ENCODE results near the gene HUWE1. TPM values are rescaled to one million over a fixed set of nuclear protein-coding genes. Genes with fewer than 3 reads are reported as not detected.

Gene HUWE1
- total RNA-seq, 1 experiment from 2014 or later = 99.5 TPM

GRCh38 chrX:53688300-53688699 is 1.8 kb upstream of the HUWE1 start:
- DNase-seq (ENCODE audit: low read depth) = no peak

DNA sequence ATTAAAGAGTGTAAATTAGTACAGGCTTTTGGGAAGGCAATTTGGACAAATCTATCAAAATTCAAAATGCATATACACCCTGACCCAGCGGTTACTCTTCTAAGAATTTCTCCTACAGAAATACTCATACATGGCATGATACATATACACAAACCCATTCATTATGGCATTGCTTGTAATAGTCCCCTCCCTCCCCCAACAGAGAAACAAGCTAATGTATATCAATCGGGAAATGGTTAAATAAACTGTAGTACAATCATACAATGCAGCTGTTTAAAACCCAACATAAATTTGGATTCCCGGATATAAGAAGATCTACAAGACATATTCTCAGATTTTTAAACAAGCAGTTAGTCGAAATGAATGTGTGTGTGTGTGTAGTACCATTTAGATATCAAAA is 808 bp downstream of the HUWE1 start:
- DNase-seq (ENCODE audit: low read depth) = peak; percentile 5

GRCh38 chrX:53684415-53685192 is 1.9 kb downstream of the HUWE1 start:
- DNase-seq (ENCODE audit: low read depth) = peak; percentile 4

DNA sequence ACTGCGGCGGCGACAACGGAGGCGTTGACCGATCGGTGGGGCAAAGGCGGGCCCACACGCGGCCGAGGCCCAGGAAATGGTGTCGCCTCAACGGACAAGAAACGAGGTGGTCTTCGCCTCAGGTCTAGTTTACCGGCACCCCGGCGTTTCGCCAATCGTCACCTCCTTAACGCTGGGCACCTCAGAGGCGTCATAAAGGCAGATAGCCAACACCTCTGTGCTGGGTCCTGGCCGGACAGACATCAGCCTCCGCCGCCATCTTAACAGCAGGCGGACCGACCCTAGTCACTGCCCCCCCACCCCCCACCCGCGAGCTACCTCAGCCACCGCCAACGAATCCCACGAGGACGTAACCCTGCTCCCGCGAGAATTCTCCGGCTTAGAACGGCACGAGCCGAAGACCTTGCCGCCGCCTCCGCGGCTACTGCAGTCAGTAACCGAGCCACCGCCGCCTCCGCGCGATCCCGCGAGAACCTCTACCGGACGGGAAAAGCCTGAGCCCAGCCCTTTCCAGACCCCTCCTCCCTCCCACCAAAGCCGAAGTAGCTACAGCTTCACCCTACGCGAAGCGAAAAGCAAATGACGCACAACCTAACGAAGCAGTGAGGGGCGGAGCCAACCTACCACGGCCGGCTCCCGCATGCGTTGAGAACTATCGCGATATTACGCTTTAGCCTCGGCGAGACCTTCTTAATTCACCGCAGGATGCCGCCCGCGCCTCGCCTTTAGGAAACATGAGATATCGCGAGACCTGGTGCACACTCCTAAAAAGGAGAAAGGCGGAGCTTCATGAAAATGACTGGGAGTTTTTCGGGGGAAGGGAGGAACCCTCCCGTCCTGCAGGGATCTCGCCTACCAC is 2.7 kb downstream of the HUWE1 start:
- DNase-seq (ENCODE audit: low read depth) = peak; percentile 99

DNA sequence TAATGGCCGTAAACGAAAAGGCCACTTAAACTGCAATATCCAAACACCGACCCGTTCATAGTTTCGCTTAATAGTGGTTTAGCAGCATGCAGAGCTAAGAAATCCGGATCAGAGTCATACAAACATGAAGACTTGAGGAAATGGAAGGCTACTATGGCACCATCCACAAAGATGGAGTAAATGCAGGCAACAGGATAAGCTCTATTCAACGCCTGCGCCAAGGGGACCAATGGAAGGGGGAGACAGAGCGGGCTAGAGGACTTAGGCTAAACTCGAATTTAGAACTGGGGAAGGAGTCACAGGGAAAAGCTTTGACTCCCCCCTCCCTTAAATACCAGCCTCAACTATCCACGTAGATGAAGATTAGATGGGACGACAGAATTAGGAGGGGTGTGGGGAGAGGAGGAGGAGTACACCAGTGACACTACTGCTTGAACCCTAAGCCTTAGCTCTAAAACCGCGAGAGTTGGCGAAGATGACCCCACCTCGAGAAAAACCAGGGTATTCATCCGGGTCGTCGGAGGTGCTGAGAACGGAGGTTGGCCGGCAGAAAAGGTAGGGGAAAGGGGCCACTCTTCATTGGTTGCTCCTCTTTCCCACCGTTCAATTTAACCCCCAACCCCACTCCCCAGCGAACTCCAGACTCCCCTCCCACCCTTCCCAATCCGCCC is 3.5 kb downstream of the HUWE1 start:
- peak; percentile 55 for DNase-seq (ENCODE audit: low read depth)

GRCh38 chrX:53681661-53682060 is 4.9 kb downstream of the HUWE1 start:
- no peak for DNase-seq (ENCODE audit: low read depth)

- peak; percentile 35 for DNase-seq (ENCODE audit: low read depth)
Observed at GRCh38 chrX:53678667-53679066, 7.9 kb downstream of the HUWE1 start.

GRCh38 chrX:53677286-53677685 is 9.2 kb downstream of the HUWE1 start:
- DNase-seq (ENCODE audit: low read depth) = no peak

DNA sequence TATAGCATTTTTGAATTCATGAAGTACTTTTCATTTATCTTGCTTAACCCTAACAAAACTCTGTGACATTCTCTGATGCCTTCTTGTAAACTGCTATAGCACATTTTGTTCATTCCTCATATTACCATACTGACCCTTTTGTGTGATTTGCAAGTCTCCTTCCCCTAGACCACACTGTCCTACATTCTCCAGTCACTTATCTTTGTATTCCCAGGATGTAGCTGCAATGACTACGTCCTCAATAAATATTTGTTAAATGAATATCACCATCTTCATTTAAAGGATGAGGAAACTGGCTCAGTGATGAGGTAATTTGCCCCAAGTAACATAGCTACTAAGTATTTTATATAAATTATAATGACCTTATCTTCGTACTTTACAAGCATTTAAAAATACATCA is 11.9 kb downstream of the HUWE1 start:
- DNase-seq (ENCODE audit: low read depth) = no peak

DNA sequence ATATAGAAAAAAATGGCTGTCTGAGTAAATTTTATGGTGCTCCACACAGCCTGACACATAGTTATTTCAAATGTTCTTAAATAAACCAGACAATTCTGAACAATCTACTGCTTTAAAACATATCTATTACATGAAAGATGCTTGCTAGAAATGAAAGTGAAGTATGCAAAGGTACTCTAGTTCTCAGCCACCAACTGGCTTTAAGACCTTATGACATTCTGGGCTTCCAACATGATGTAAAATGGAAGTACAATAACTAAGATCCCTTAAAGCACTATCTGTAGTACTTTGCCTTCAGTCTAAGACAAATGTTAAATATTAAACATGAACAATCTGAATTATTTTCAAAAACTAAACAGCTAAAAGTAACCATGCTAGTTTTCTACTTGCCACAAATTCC is 17.3 kb downstream of the HUWE1 start:
- DNase-seq (ENCODE audit: low read depth) = no peak

DNA sequence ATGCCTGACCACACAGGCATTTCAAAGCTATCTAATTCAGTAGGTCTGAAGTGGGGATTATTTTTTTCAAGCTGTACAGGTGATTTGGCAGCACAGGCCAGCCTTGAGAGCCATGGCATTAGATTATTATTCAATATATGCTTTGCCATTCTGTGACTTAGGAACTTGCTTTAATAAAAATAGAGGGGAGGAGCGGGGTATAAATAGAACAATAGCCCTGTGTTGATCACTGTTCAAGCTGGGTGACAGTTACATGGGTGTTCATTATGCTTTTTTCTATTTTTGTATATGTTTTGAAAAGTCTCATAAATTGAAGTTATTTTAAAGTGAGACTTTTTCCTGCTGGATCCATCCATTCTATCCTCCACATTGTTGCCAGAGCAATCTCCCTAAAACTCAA is 20.3 kb downstream of the HUWE1 start:
- no peak for DNase-seq (ENCODE audit: low read depth)

- no peak for DNase-seq (ENCODE audit: low read depth)
Observed at GRCh38 chrX:53660004-53660403, 26.5 kb downstream of the HUWE1 start.

DNA sequence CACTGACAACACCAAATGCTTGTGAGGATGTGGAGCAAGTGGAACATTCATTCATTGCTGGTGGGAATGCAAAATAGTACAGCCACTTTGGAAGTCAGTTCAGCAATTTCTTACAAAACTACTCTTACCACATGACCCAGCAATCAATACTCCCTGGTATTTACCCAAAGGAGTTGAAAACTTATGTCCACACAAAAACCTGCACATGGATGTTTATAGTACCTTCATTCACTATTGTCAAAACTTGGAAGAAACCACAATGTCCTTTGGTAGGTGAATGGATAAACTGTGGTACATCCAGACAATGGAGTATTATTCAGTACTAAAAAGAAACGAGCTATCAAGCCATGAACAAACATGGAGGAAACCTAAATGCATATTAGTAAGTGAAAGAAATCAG is 27.5 kb downstream of the HUWE1 start:
- DNase-seq (ENCODE audit: low read depth) = no peak

GRCh38 chrX:53656845-53657244 is 29.7 kb downstream of the HUWE1 start:
- DNase-seq (ENCODE audit: low read depth) = no peak

GRCh38 chrX:53654376-53654775 is 32.1 kb downstream of the HUWE1 start:
- no peak for DNase-seq (ENCODE audit: low read depth)

GRCh38 chrX:53644751-53645150 is 41.8 kb downstream of the HUWE1 start:
- DNase-seq (ENCODE audit: low read depth) = no peak

GRCh38 chrX:53642337-53642736 is 44.2 kb downstream of the HUWE1 start:
- no peak for DNase-seq (ENCODE audit: low read depth)

DNA sequence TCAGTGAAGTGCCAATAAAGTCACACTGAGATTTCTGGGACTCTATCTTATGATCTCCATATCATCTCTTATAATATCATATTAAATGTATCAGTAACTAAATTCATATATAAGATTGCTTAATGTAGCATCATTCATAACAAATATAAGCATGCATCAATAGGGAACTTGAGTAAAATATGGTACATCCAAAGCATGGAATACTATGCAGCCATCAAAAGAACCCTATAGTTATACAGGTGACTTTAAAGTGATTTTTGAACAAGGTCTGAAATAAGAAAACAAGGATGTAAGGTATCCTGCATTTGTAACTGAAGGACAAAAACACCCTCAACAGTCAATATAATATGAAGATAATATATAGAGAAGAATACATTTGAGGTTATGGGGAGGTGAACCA is 47.3 kb downstream of the HUWE1 start:
- no peak for DNase-seq (ENCODE audit: low read depth)

- no peak for DNase-seq (ENCODE audit: low read depth)
Observed at GRCh38 chrX:53637479-53637878, 49.0 kb downstream of the HUWE1 start.

GRCh38 chrX:53631156-53631555 is 55.4 kb downstream of the HUWE1 start:
- no peak for DNase-seq (ENCODE audit: low read depth)

DNA sequence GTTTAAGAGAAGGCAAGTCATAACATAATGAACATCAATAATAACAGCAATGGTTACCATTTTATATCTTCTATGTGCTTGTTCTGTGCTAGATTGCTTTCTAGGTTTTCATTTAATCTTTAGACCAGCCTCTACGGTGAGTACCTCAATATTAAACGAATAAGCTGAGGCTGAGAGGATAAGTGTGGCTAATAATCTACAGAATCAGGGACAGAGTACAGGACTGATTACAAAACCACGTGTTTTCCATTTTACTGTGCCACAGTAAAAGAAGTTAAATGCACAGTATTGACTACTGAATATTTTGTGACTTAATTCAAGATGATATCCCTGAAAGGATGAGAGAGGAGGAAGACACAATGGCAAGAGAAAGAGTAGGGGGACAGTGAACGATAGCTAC is 56.3 kb downstream of the HUWE1 start:
- DNase-seq (ENCODE audit: low read depth) = no peak

DNA sequence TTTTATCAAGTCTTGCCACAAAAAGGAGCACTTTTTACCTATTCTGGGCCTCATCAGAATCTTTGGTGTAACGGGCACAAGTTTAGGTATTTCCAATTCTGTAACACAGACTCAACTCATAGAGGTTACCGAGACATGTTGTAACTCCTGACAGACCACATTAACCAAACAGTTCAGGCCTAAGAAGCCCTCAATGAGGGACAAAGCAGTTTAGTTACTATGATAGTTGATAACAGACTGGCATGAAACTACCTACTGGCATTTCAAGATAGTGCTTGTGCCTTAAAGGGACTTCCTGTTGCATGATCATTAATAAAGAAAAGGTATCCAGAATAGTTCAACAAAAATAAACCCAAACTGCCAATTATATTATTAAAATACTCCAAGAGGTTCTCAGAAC is 64.1 kb downstream of the HUWE1 start:
- no peak for DNase-seq (ENCODE audit: low read depth)
